Thoracic aorta (tissue), 2 donors: ENCODE measurements around the gene PROCR. TPM values are rescaled to one million over a fixed set of nuclear protein-coding genes. Genes with fewer than 3 reads are reported as not detected.

Experiments
- ATAC-seq: fragments of 150-250 bp; one replicate; pipeline ENCODE4 v1.8.0; 2017; ENCODE audit warnings: low read depth; ENCODE audit not compliant: insufficient number of reproducible peaks, low FRiP score
- DNase-seq: peaks from one replicate; pipeline ENCODE4 v3.0.0-alpha.2; 2020; ENCODE audit warnings: low spot score
- H3K27ac ChIP-seq, 2 donors: fragments of 200-600 bp; sonication (generic); 1 replicate in 1 of 2; 2 replicates in 1 of 2; pipeline ENCODE4 v1.5.1; 2016; ENCODE audit warnings: mild to moderate bottlenecking in 2 of 2, moderate library complexity in 2 of 2
- H3K27me3 ChIP-seq: fragments of 200-600 bp; sonication (generic); replicated peaks from 2 replicates; pipeline ENCODE4 v1.6.0; 2016; ENCODE audit warnings: mild to moderate bottlenecking; ENCODE audit not compliant: insufficient read depth
- H3K36me3 ChIP-seq: fragments of 200-600 bp; sonication (generic); one replicate; pipeline ENCODE4 v1.5.1; 2016
- H3K4me1 ChIP-seq, 2 donors: fragments of 200-600 bp; sonication (generic); 1 replicate in 1 of 2; 2 replicates in 1 of 2; pipeline versions ENCODE4 v1.5.1 to v1.6.0; 2016; ENCODE audit warnings: low read depth in 2 of 2, mild to moderate bottlenecking in 1 of 2; ENCODE audit not compliant: control insufficient read depth in 1 of 2
- H3K4me3 ChIP-seq: fragments of 200-600 bp; sonication (generic); 2 replicates; pipeline ENCODE4 v1.5.1; 2016; ENCODE audit warnings: mild to moderate bottlenecking
- H3K9me3 ChIP-seq: fragments of 200-600 bp; sonication (generic); 2 replicates; pipeline ENCODE4 v1.5.1; 2016
- CTCF ChIP-seq: fragments of 200-600 bp; sonication (generic); IDR thresholded peaks from one replicate; pipeline ENCODE4 v1.5.1; 2019; ENCODE audit warnings: antibody characterized with exemption
- total RNA-seq, 2 donors: library from RNA; depleted of rRNA; stranded (reverse); fragments of >200 nt; gene quantifications; one replicate each; pipeline versions ENCODE4 v1.1.0 to v1.2.3, GENCODE V29; 2016

Gene PROCR
- total RNA-seq, 2 donors from 2014 or later, result 66.9 to 74.7 TPM

DNA sequence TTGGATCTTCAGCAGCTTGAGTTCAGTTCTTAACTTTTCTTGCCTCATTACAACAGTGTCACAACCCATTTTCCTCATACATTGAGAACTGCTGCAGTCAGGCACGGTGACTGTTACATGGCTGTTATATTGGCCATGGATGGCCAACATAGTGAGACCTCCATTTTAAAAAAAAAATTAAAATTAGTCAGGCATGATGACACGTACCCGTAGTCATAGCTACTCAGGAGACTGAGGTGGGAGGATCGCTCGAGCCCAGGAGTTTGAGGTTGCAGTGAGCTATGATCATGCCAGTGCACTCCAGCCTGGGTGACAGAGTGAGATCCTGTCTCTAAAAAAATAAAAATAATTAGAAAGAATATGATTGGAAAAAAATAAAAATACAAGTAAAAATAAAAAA lies 44.7 kb downstream of the PROCR start:
- H3K4me3 ChIP-seq, result no peak overlapping the region
- ATAC-seq, result no peak
- H3K4me1 ChIP-seq, result no peaks in the 10 kb centered on the region
- no peak for DNase-seq
- no peaks in the 10 kb centered on the region for H3K9me3 ChIP-seq
- no peaks in the 10 kb centered on the region for H3K27me3 ChIP-seq
- H3K36me3 ChIP-seq, result peaks cover 4% of the 10 kb centered on the region
- TF ChIP-seq CTCF, result no peak
- H3K27ac ChIP-seq, result no peak overlapping the region

DNA sequence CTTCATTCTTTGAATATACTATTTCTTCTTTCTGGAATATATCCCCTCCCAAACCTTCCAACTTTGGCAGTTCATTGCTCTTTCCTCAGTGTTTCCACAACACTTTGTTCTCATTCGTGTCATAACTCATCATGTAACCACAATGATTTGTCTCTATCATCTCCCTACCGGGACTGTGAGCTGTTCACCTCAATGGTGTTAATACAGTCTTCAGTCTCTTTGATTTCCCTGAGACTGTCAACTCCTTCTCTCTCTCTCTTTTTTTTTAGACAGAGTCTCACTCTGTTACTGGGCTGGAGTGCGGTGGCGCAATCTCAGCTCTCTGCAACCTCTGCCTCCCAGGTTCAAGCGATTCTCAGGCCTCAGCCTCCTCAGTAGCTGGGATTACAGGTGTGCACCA lies 52.1 kb downstream of the PROCR start:
- H3K27ac ChIP-seq, result no peak overlapping the region
- no peaks in the 10 kb centered on the region for H3K27me3 ChIP-seq
- no peak overlapping the region for H3K4me3 ChIP-seq
- no peak for TF ChIP-seq CTCF
- ATAC-seq (no peak), DNase-seq (no peak)
- no peaks in the 10 kb centered on the region for H3K9me3 ChIP-seq
- H3K36me3 ChIP-seq, result no peaks in the 10 kb centered on the region
- H3K4me1 ChIP-seq, result peaks cover 0 to 11% of the 10 kb centered on the region in 2 donors

DNA sequence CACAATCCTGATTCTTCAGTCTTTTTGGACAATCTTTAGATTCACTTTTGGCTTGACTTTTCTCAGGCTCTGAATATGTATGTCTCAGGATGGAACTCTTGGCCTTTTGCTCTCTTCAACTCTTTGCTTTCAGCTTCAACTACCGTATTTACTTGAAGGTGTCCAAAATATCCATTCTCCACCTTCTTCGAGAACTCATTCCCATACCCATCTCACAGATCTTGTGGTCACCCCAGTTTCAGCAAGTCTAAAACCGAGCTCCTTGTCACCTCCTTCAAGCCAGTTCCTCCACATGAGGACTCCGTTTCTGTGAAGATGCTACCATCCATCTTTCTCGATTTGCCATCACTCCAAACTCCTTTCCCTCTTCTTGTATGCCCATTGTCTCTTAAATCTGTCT lies 52.7 kb downstream of the PROCR start:
- ATAC-seq, result no peak
- no peak for DNase-seq

DNA sequence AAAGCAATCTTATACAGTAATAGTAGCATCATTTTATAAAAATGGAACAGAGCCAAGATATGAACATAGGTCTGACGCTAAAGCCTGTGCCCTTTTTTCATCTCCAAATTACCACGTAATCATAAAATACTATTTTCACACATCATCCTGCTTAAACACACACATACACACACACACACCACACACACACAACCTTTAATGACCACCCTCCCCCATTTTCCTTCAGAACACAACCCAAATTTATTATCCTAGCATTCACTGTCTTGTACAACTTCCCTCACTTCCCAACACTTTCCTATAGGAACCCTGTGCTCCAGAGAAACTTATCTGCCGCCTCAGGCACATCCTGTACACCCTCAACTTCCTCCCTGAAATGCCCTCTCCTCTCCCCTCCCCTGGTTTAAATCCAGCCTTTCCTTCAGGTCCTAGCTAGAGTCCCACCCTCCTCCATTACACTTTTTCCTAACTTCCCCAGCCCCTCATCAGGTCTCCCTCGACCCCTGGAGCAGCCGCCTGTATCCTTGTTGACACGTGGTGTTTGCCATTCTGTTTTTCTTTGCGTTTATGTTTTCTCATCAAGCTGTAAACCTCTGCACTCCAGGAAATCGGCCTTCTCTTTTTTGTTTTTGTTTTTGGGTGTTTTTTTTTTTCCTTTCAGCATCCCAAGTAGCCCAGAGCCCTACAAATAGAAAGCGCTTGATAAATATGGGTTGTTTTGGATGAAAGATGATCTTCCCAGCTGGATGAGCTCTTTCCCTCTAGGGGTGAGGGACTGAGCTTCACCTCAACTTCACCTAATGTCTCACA lies 53.6 kb downstream of the PROCR start:
- no peaks in the 10 kb centered on the region for H3K27me3 ChIP-seq
- H3K36me3 ChIP-seq, result no peaks in the 10 kb centered on the region
- TF ChIP-seq CTCF, result no peak
- no peak for DNase-seq
- no peak overlapping the region for H3K4me3 ChIP-seq
- H3K27ac ChIP-seq, result no peak overlapping the region
- no peaks in the 10 kb centered on the region for H3K9me3 ChIP-seq
- no peak for ATAC-seq
- H3K4me1 ChIP-seq, result peaks cover 0 to 11% of the 10 kb centered on the region in 2 donors

More for the DNA sequence above, 52.7 kb downstream of the PROCR start:
- Histone ChIP-seq H3K4me1 (peaks cover 0 to 11% of the 10 kb centered on the region in 2 donors), H3K27ac (no peak overlapping the region), H3K9me3 (no peaks in the 10 kb centered on the region), H3K36me3 (no peaks in the 10 kb centered on the region), H3K4me3 (no peak overlapping the region), H3K27me3 (no peaks in the 10 kb centered on the region)
- TF ChIP-seq CTCF, result no peak

- DNase-seq (no peak), ATAC-seq (no peak)
- peaks cover 0 to 11% of the 10 kb centered on the region in 2 donors for H3K4me1 ChIP-seq
- no peaks in the 10 kb centered on the region for H3K36me3 ChIP-seq
- no peak within 1 kb of the TSS for H3K27ac ChIP-seq
- no peaks in the 10 kb centered on the region for H3K27me3 ChIP-seq
- no peak for TF ChIP-seq CTCF
- peak within 1 kb of the TSS; percentile 58 for H3K4me3 ChIP-seq
- no peaks in the 10 kb centered on the region for H3K9me3 ChIP-seq
Measured at GRCh38 chr20:35226126-35226883, 54.4 kb downstream of the PROCR start, which contains the start of gene MMP24. Gene MMP24 (plus strand): TSS chr20:35226690. CDS start chr20:35226739, 49 bp downstream.
